Caco-2 (cell line): ENCODE results near the gene ANKRD9. TPM values are rescaled to one million over a fixed set of nuclear protein-coding genes. Genes with fewer than 3 reads are reported as not detected.

Experiments used
- BruUV-seq: library from RNA; stranded (reverse); fragments of 400-500 nt; replicated peaks from 2 replicates; lab custom pipeline; 2021; lab: Mats Ljungman, UMichigan
- CTCF ChIA-PET: fragments of 300-600 bp; sonication (Branson Sonifier 250); formaldehyde crosslinking; loops from one replicate; lab custom pipeline; 2022; ENCODE audit warnings: antibody characterized with exemption; lab: Charles Lee
- POLR2A ChIA-PET: fragments of 300-600 bp; sonication (Branson Sonifier 250); formaldehyde crosslinking; loops from one replicate; lab custom pipeline; 2022; ENCODE audit warnings: antibody characterized with exemption; lab: Charles Lee
- DNase-seq, 2 experiments: peaks; one replicate each; pipeline versions ENCODE4 v3.0.0 to v3.0.0-alpha.2; 2020 to 2022
- H3K27me3 ChIP-seq: replicated peaks from 2 replicates; pipeline ENCODE4 v1.6.0; 2011; ENCODE audit warnings: low read length; ENCODE audit not compliant: control insufficient read depth, insufficient read depth
- H3K36me3 ChIP-seq: 2 replicates; pipeline ENCODE4 v1.5.1; 2011; ENCODE audit warnings: low read length; ENCODE audit not compliant: control insufficient read depth, insufficient read depth
- H3K4me1 ChIP-seq: fragments of 250-450 bp; sonication (Bioruptor Pico); 2 replicates; pipeline ENCODE4 v1.5.1; 2020; ENCODE audit warnings: mild to moderate bottlenecking
- H3K4me3 ChIP-seq: 2 replicates; pipeline ENCODE4 v1.5.1; 2011; ENCODE audit warnings: low read depth, mild to moderate bottlenecking, control low read depth, low read length
- H3K9me3 ChIP-seq: fragments of 250-450 bp; sonication (Bioruptor Pico); 2 replicates; pipeline ENCODE4 v1.5.1; 2020; ENCODE audit warnings: mild to moderate bottlenecking, moderate library complexity
- H3K27ac Mint-ChIP-seq: one replicate; pipeline ENCODE4 v1.8.0; 2022; ENCODE audit warnings: mixed read lengths; ENCODE audit not compliant: unreplicated experiment
- H3K27me3 Mint-ChIP-seq: one replicate; pipeline ENCODE4 v1.8.0; 2022; ENCODE audit warnings: mixed read lengths; ENCODE audit not compliant: insufficient read depth, unreplicated experiment
- H3K36me3 Mint-ChIP-seq: one replicate; pipeline ENCODE4 v1.8.0; 2022; ENCODE audit warnings: mild to moderate bottlenecking, mixed read lengths; ENCODE audit not compliant: insufficient read depth, unreplicated experiment
- H3K4me1 Mint-ChIP-seq: one replicate; pipeline ENCODE4 v1.8.0; 2022; ENCODE audit warnings: low read depth, mixed read lengths; ENCODE audit not compliant: unreplicated experiment
- H3K4me3 Mint-ChIP-seq: one replicate; pipeline ENCODE4 v1.8.0; 2022; ENCODE audit warnings: mild to moderate bottlenecking, moderate library complexity, mixed read lengths; ENCODE audit not compliant: unreplicated experiment
- H3K9me3 Mint-ChIP-seq: one replicate; pipeline ENCODE4 v1.8.0; 2022; ENCODE audit warnings: mixed read lengths; ENCODE audit not compliant: unreplicated experiment
- intact Hi-C: fragments of 100-400 bp; cut with micrococcal nuclease; formaldehyde crosslinking; loops from one replicate; pipeline ENCODE4 v1.10.0; 2022; ENCODE audit not compliant: unreplicated experiment
- total RNA-seq: library from RNA; stranded (reverse); gene quantifications from 2 replicates; pipeline ENCODE4 v1.2.3, GENCODE V29; 2022
- TF ChIP-seq, protein P1 (sequence below), 2 experiments: fragments of 200-600 bp in 1 of 2; IDR thresholded peaks; 1 replicate in 1 of 2; 2 replicates in 1 of 2; pipeline versions ENCODE4 v1.5.1 to v1.8.0; 2011 to 2022; ENCODE audit warnings: antibody characterized with exemption in 1 of 2, control low read depth in 1 of 2, inconsistent platforms in 1 of 2, low read depth in 1 of 2, low read length in 1 of 2, mild to moderate bottlenecking in 1 of 2, moderate library complexity in 1 of 2; ENCODE audit not compliant: insufficient read depth in 1 of 2, severe bottlenecking in 1 of 2, unreplicated experiment in 1 of 2

Gene ANKRD9
- total RNA-seq, 1 experiment from 2014 or later = 15.0 TPM

DNA sequence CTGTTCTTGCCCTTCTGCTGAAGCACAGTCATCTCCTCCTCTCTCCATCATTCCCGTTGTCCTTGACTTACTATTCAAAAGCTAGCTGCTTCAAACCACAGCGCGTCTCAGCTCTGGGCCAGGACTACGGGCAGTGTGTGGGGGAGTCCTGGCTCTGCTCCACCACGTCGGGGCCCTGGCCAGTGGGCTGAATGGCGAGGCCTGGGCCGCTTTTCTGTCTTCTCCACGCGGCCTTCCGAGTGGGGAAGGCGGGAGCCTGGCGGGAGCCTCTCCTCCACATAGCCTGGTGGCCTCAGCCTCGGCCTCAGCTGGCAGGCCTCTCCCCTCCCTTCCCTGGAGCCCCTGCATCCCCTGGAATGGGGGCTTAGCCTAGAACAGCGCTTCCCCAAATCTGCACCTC lies 16.5 kb downstream of the ANKRD9 start:
- Mint-ChIP-seq H3K36me3 (peaks cover 6% of the 10 kb centered on the region), H3K9me3 (no peaks in the 10 kb centered on the region), H3K4me1 (no peaks in the 10 kb centered on the region), H3K4me3 (no peak overlapping the region), H3K27ac (no peak overlapping the region), H3K27me3 (no peaks in the 10 kb centered on the region)
- CTCF ChIA-PET = interaction anchor here (0.6 kb wide), 1 partner anchor 19 kb away, joined by 5 read pairs; no protein-coding TSS in a partner anchor
- no TSS peak for BruUV-seq
- no peak for DNase-seq
- TF ChIP-seq, protein P1, sequence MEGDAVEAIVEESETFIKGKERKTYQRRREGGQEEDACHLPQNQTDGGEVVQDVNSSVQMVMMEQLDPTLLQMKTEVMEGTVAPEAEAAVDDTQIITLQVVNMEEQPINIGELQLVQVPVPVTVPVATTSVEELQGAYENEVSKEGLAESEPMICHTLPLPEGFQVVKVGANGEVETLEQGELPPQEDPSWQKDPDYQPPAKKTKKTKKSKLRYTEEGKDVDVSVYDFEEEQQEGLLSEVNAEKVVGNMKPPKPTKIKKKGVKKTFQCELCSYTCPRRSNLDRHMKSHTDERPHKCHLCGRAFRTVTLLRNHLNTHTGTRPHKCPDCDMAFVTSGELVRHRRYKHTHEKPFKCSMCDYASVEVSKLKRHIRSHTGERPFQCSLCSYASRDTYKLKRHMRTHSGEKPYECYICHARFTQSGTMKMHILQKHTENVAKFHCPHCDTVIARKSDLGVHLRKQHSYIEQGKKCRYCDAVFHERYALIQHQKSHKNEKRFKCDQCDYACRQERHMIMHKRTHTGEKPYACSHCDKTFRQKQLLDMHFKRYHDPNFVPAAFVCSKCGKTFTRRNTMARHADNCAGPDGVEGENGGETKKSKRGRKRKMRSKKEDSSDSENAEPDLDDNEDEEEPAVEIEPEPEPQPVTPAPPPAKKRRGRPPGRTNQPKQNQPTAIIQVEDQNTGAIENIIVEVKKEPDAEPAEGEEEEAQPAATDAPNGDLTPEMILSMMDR (IDR thresholded peaks at IDR 0.05; ENCODE audit: insufficient read depth in 1 of 2, low read depth in 1 of 2, low read length in 1 of 2, severe bottlenecking in 1 of 2, unreplicated experiment in 1 of 2) = no peak
- no peaks in the 10 kb centered on the region for H3K27me3 ChIP-seq
- POLR2A ChIA-PET = no interaction called here
- intact Hi-C loops = no loop called here
- no peak overlapping the region for H3K4me3 ChIP-seq
- H3K36me3 ChIP-seq = no peaks in the 10 kb centered on the region
- H3K4me1 ChIP-seq = 0 out of 2 replicates have a peak, but pooled peaks cover 1% of the 10 kb centered on the region
- H3K9me3 ChIP-seq = no peaks in the 10 kb centered on the region

DNA sequence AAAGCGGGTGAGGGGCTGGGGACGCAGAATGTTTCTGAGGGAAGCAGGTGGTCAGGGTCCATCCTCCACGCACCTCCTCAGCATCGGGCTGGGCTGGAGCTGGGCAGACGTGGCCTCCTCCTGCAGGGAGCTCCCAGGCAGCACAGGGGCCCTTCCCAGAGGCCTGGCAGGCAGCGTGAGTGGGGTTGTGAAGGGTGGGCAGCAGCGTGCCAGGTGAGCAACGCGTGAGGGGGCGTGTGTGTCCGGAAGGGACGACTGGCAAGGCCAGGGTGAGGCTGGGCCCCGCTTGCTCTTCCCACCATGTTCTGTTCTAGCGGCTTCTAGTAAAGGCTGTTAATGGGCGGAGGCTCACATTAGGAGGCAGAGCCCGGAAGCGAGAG lies 17.1 kb downstream of the ANKRD9 start:
- TF ChIP-seq, protein P1 (IDR thresholded peaks at IDR 0.05; ENCODE audit: insufficient read depth in 1 of 2, low read depth in 1 of 2, low read length in 1 of 2, severe bottlenecking in 1 of 2, unreplicated experiment in 1 of 2) = no peak
- Mint-ChIP-seq H3K36me3 (peaks cover 6% of the 10 kb centered on the region), H3K27me3 (no peaks in the 10 kb centered on the region), H3K4me3 (no peak overlapping the region), H3K27ac (no peak overlapping the region), H3K4me1 (no peaks in the 10 kb centered on the region), H3K9me3 (no peaks in the 10 kb centered on the region)
- intact Hi-C loops = no loop called here
- POLR2A ChIA-PET = no interaction called here
- Histone ChIP-seq H3K36me3 (no peaks in the 10 kb centered on the region), H3K9me3 (no peaks in the 10 kb centered on the region), H3K4me3 (no peak overlapping the region), H3K27me3 (no peaks in the 10 kb centered on the region), H3K4me1 (no peaks in the 10 kb centered on the region)
- no TSS peak for BruUV-seq
- DNase-seq = no peak
- CTCF ChIA-PET = interaction anchor here (0.5 kb wide), 1 partner anchor 109 kb away, joined by 5 read pairs; no protein-coding TSS in a partner anchor

DNA sequence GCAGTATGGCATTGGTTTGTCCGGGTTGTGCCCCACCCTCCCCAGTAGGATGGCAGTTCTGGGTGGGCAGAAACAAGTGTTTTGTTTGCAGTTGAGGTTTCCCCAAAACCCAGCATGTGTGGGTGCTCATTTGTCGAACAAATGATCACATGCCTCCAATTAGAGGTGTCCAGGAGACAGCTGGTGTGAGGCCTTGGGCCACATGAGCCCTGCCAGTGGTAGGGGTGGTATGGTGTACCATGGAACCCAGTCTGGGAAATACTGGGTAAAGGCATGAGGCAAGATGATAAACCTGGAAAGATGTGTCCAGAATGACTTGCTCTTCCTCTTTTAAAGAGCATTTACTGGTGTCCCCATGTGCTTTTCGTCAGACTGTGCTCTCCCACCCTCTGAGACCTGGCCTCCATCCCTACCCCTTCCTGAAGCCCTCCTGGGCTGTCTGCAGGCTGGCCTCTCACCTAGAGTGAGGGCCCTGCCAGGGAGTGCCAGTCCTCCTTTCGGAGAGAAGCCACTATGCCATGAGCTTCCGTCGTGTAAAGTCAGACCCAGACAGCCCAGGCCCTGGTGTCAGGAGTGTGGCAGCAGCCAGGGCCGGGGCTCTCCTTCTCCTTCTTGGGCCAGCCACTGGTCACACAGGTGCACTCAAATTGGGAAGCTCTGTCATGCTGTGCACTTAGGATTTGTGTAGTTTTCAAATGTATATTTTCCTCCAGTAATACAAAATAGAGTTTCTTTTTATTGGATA lies 17.6 kb downstream of the ANKRD9 start:
- Histone ChIP-seq H3K36me3 (no peaks in the 10 kb centered on the region), H3K4me1 (no peaks in the 10 kb centered on the region), H3K4me3 (no peak overlapping the region), H3K27me3 (no peaks in the 10 kb centered on the region), H3K9me3 (no peaks in the 10 kb centered on the region)
- TF ChIP-seq, protein P1 (IDR thresholded peaks at IDR 0.05; ENCODE audit: insufficient read depth in 1 of 2, low read depth in 1 of 2, low read length in 1 of 2, severe bottlenecking in 1 of 2, unreplicated experiment in 1 of 2) = no peak
- no peak overlapping the region for H3K27ac Mint-ChIP-seq
- POLR2A ChIA-PET = no interaction called here
- BruUV-seq = no TSS peak
- no peaks in the 10 kb centered on the region for H3K4me1 Mint-ChIP-seq
- no peaks in the 10 kb centered on the region for H3K27me3 Mint-ChIP-seq
- intact Hi-C loops = no loop called here
- H3K9me3 Mint-ChIP-seq = no peaks in the 10 kb centered on the region
- no peak for DNase-seq
- H3K4me3 Mint-ChIP-seq = no peak overlapping the region
- CTCF ChIA-PET = interaction anchor here (0.5 kb wide), 1 partner anchor 108 kb away, joined by 5 read pairs; no protein-coding TSS in a partner anchor
- H3K36me3 Mint-ChIP-seq = peaks cover 6% of the 10 kb centered on the region
